OCI-LY7 (cell line): Measurements from ENCODE around the gene NCKAP5.

Experiments
- CTCF ChIP-seq: fragments of 200-600 bp; sonication (generic); conservative IDR thresholded peaks from 2 replicates; pipeline ENCODE4 v1.5.1; 2014; ENCODE audit warnings: mild to moderate bottlenecking, antibody characterized with exemption, low read length, moderate library complexity, mixed read lengths
- EZH2phosphoT487 ChIP-seq: fragments of 200-600 bp; sonication (generic); IDR thresholded peaks from 2 replicates; pipeline ENCODE4 v1.6.1; 2018; ENCODE audit warnings: low read depth, borderline replicate concordance, mild to moderate bottlenecking, mixed run types, antibody characterized with exemption, low read length, moderate library complexity, mixed read lengths

- no peak for TF ChIP-seq CTCF
- TF ChIP-seq EZH2phosphoT487: no peak
These were observed 253.0 kb downstream of the NCKAP5 start for GRCh38 chr2:133315280-133315679.
